H1 (cell line): ENCODE data around the gene FLT1. TPM values are rescaled to one million over a fixed set of nuclear protein-coding genes. Genes with fewer than 3 reads are reported as not detected.

Experiments used
- CTCF ChIA-PET: fragments of 300-600 bp; sonication (Branson Sonifier 250); formaldehyde crosslinking; loops from one replicate; lab custom pipeline; 2021; ENCODE audit not compliant: partially characterized antibody; lab: Charles Lee
- POLR2A ChIA-PET: fragments of 300-600 bp; sonication (Branson Sonifier 250); formaldehyde crosslinking; loops from one replicate; lab custom pipeline; 2021; ENCODE audit warnings: inconsistent platforms; ENCODE audit not compliant: partially characterized antibody; lab: Charles Lee
- DNase-seq, 2 experiments: peaks; one replicate each; pipeline versions ENCODE4 v3.0.0 to v3.0.0-alpha.2; 2010 to 2022; ENCODE audit warnings: low spot score in 2 of 2, low read depth in 1 of 2, mixed read lengths in 1 of 2
- FAIRE-seq: peaks from 2 replicates; lab custom pipeline; 2011; peaks lifted over from hg19 to GRCh38; lab: Jason Lieb, UNC
- H2AFZ ChIP-seq: 2 replicates; pipeline ENCODE4 v1.8.1; 2012; ENCODE audit warnings: low read length, inconsistent platforms
- H2AK5ac ChIP-seq: 2 replicates; pipeline ENCODE4 v1.6.1; 2013; ENCODE audit warnings: low read depth, low read length
- H2BK120ac ChIP-seq: replicated peaks from 2 replicates; pipeline ENCODE3; 2013; ENCODE audit warnings: low read depth, low read length, inconsistent platforms
- H2BK12ac ChIP-seq: 2 replicates; pipeline ENCODE4 v1.6.1; 2013; ENCODE audit warnings: low read depth, low read length
- H2BK15ac ChIP-seq: 2 replicates; pipeline ENCODE4 v1.6.1; 2013; ENCODE audit warnings: low read length
- H2BK20ac ChIP-seq: 2 replicates; pipeline ENCODE4 v1.6.1; 2013; ENCODE audit warnings: low read length
- H2BK5ac ChIP-seq: 2 replicates; pipeline ENCODE4 v1.6.1; 2013; ENCODE audit warnings: low read depth, low read length
- H3K14ac ChIP-seq: 2 replicates; pipeline ENCODE4 v1.6.1; 2013; ENCODE audit warnings: inconsistent platforms; ENCODE audit not compliant: insufficient read length
- H3K18ac ChIP-seq: 2 replicates; pipeline ENCODE4 v1.6.1; 2013; ENCODE audit warnings: low read length; ENCODE audit errors: extremely low read depth
- H3K23ac ChIP-seq: 2 replicates; pipeline ENCODE4 v1.6.1; 2013; ENCODE audit warnings: inconsistent platforms; ENCODE audit not compliant: insufficient read length
- H3K23me2 ChIP-seq: 2 replicates; pipeline ENCODE4 v1.6.1; 2013; ENCODE audit warnings: low read depth, low read length
- H3K27ac ChIP-seq: 2 replicates; pipeline ENCODE4 v1.6.1; 2011; ENCODE audit warnings: low read depth, low read length, inconsistent platforms
- H3K27me3 ChIP-seq, 4 experiments: replicated peaks in 1 of 4; 1 replicate in 1 of 4; 2 replicates in 3 of 4; pipeline versions ENCODE4 v1.6.1 to v1.8.1; 2011 to 2013; ENCODE audit warnings: low read length in 3 of 4, mild to moderate bottlenecking in 3 of 4, inconsistent platforms in 2 of 4, mixed read lengths in 2 of 4, moderate library complexity in 1 of 4; ENCODE audit not compliant: control insufficient read depth in 3 of 4, insufficient read depth in 3 of 4; ENCODE audit errors: extremely low read depth in 1 of 4
- H3K36me3 ChIP-seq, 4 experiments: 2 replicates each; pipeline versions ENCODE4 v1.6.1 to v1.8.1; 2011 to 2013; ENCODE audit warnings: mild to moderate bottlenecking in 4 of 4, low read length in 3 of 4, moderate library complexity in 2 of 4, control low read depth in 1 of 4, inconsistent platforms in 1 of 4; ENCODE audit not compliant: insufficient read depth in 4 of 4, control insufficient read depth in 2 of 4
- H3K4ac ChIP-seq: replicated peaks from 2 replicates; pipeline ENCODE3; 2013; ENCODE audit warnings: low read length, low read depth, mixed read lengths, inconsistent platforms; ENCODE audit not compliant: insufficient read length
- H3K4me1 ChIP-seq, 4 experiments: replicated peaks in 1 of 4; 1 replicate in 1 of 4; 2 replicates in 3 of 4; pipeline versions ENCODE4 v1.6.1 to v1.8.1; 2011 to 2013; ENCODE audit warnings: low read length in 3 of 4, inconsistent platforms in 2 of 4, mixed read lengths in 1 of 4; ENCODE audit not compliant: insufficient read depth in 4 of 4, control insufficient read depth in 3 of 4
- H3K4me2 ChIP-seq, 2 experiments: 2 replicates each; pipeline versions ENCODE4 v1.6.1 to v1.8.1; 2011 to 2013; ENCODE audit warnings: low read depth in 2 of 2, low read length in 2 of 2, control low read depth in 1 of 2, inconsistent platforms in 1 of 2, mild to moderate bottlenecking in 1 of 2; ENCODE audit not compliant: insufficient read depth in 1 of 2
- H3K4me3 ChIP-seq, 4 experiments: fragments of 200-600, 300-600 bp in 1 of 4; sonication (generic), shearing (Covaris generic), sonication (Bioruptor Twin) in 1 of 4; 2 replicates each; pipeline versions ENCODE4 v1.5.1 to v1.8.1; 2011 to 2016; ENCODE audit warnings: low read length in 4 of 4, low read depth in 3 of 4, control low read depth in 2 of 4, inconsistent platforms in 2 of 4, mild to moderate bottlenecking in 2 of 4, mixed read lengths in 1 of 4, moderate library complexity in 1 of 4; ENCODE audit not compliant: insufficient read depth in 2 of 4; ENCODE audit errors: extremely low read depth in 1 of 4
- H3K56ac ChIP-seq: replicated peaks from 2 replicates; pipeline ENCODE3; 2013; ENCODE audit warnings: low read depth, mild to moderate bottlenecking, mixed read lengths, low read length, inconsistent platforms; ENCODE audit not compliant: insufficient read length
- H3K79me1 ChIP-seq: 2 replicates; pipeline ENCODE4 v1.6.1; 2013; ENCODE audit warnings: low read depth, low read length, control low read depth
- H3K79me2 ChIP-seq, 2 experiments: 2 replicates each; pipeline versions ENCODE4 v1.6.1 to v1.8.1; 2012 to 2013; ENCODE audit warnings: low read length in 2 of 2, mild to moderate bottlenecking in 2 of 2, inconsistent platforms in 1 of 2; ENCODE audit not compliant: insufficient read depth in 2 of 2, control insufficient read depth in 1 of 2
- H3K9ac ChIP-seq, 4 experiments: replicated peaks in 1 of 4; 1 replicate in 1 of 4; 2 replicates in 3 of 4; pipeline versions ENCODE4 v1.6.1 to v1.8.1; 2011 to 2013; ENCODE audit warnings: low read depth in 3 of 4, low read length in 3 of 4, control low read depth in 2 of 4, mild to moderate bottlenecking in 2 of 4, moderate library complexity in 2 of 4, inconsistent platforms in 1 of 4; ENCODE audit errors: extremely low read depth in 1 of 4
- H3K9me3 ChIP-seq, 2 experiments: 2 replicates each; pipeline versions ENCODE4 v1.6.1 to v1.8.1; 2012 to 2013; ENCODE audit warnings: mild to moderate bottlenecking in 2 of 2, moderate library complexity in 2 of 2, control low read depth in 1 of 2, inconsistent platforms in 1 of 2, low read depth in 1 of 2, low read length in 1 of 2, mixed read lengths in 1 of 2; ENCODE audit not compliant: insufficient read depth in 2 of 2
- H4K20me1 ChIP-seq, 2 experiments: replicated peaks in 1 of 2; 2 replicates each; pipeline versions ENCODE3 to v1.8.1; 2011 to 2013; ENCODE audit warnings: inconsistent platforms in 2 of 2, low read length in 2 of 2, mild to moderate bottlenecking in 1 of 2; ENCODE audit not compliant: insufficient read depth in 2 of 2, control insufficient read depth in 1 of 2
- H4K5ac ChIP-seq: 2 replicates; pipeline ENCODE4 v1.6.1; 2013; ENCODE audit warnings: low read length, low read depth, mixed read lengths, inconsistent platforms; ENCODE audit not compliant: insufficient read length
- H4K8ac ChIP-seq: 2 replicates; pipeline ENCODE4 v1.8.0; 2013; ENCODE audit warnings: mild to moderate bottlenecking, moderate library complexity, low read length, inconsistent platforms; ENCODE audit not compliant: insufficient read depth; ENCODE audit errors: extremely low read depth
- H4K91ac ChIP-seq: replicated peaks from 2 replicates; pipeline ENCODE3; 2013; ENCODE audit warnings: low read length, mixed read lengths, inconsistent platforms; ENCODE audit not compliant: insufficient read length
- CEBPB ChIP-seq: IDR thresholded peaks from 2 replicates; pipeline ENCODE4 v1.6.1; 2012; ENCODE audit warnings: low read depth, low read length
- TAF7 ChIP-seq: optimal IDR thresholded peaks from 2 replicates; pipeline ENCODE3; 2011; ENCODE audit warnings: low read depth, mild to moderate bottlenecking, inconsistent platforms, low read length, moderate library complexity, borderline replicate concordance
- TBP ChIP-seq: IDR thresholded peaks from 2 replicates; pipeline ENCODE4 v1.6.1; 2011; ENCODE audit warnings: low read depth, low read length, improper control_type of control experiment
- WGBS, 2 experiments: shearing (Covaris generic) in 1 of 2; methylation state at CpG; one replicate each; pipeline versions ENCODE4 v1.1.6 to v1.1.7; 2013 to 2015; ENCODE audit warnings: low lambda C conversion rate in 2 of 2, mixed read lengths in 2 of 2, inconsistent platforms in 1 of 2, low coverage in 1 of 2, missing lambda C conversion rate in 1 of 2; ENCODE audit not compliant: insufficient replicate concordance in 2 of 2, insufficient coverage in 1 of 2, insufficient read length in 1 of 2; ENCODE audit errors: extremely low coverage in 1 of 2, missing lambda C conversion rate in 1 of 2; 5-methylcytosine and 5-hydroxymethylcytosine counted together
- polyA plus RNA-seq, 7 experiments: library from polyadenylated mRNA; depleted of rRNA in 3 of 7; stranded (reverse) in 5 of 7; unstranded in 2 of 7; fragments of >200 nt in 5 of 7; fragments of 200-250 nt in 2 of 7; gene quantifications; 1 replicate in 5 of 7; 2 replicates in 1 of 7; 4 replicates in 1 of 7; pipeline versions ENCODE4 v1.2.1 to v1.2.3, GENCODE V29; 2011 to 2013; ENCODE audit warnings: missing spikeins in 2 of 7, mixed read lengths in 2 of 7
- total RNA-seq: library from RNA; stranded (reverse); fragmentation: NEBNext Ultra II Directional; extraction: Animal tissue kit (Norgen Biotek cat#: 25700); gene quantifications from 2 replicates; pipeline ENCODE4 v1.2.1, GENCODE V29; 2021

The FLT1 gene
- total and polyA plus RNA-seq, 2 of the 8 experiments (the other 6 are each of a cell fraction or from before 2014, with no cell fraction given): 19.7 to 90.2 TPM

- no peak for FAIRE-seq
- TF ChIP-seq CEBPB (no peak), TAF7 (peak; percentile 45), TBP (peak; percentile 29; the same call in 1 of the 2 replicates)
- TF ChIP-seq, all 59 proteins: peak for 2
- no peak overlapping the region for H3K4me2 ChIP-seq
- peak overlapping the region; percentile 63; the same call in 1 of the 2 replicates for H2AFZ ChIP-seq
- H2BK12ac ChIP-seq: no peak overlapping the region
- ChIA-PET POLR2A (interaction anchor here (1.1 to 1.2 kb wide), 2 partner anchors 8 to 10 kb away, joined by 3 to 5 read pairs; no protein-coding TSS in a partner anchor), CTCF (interaction anchor here (1.1 to 1.4 kb wide), 2 partner anchors 9 to 101 kb away, joined by 3 read pairs; no protein-coding TSS in a partner anchor)
- no peak overlapping the region for H3K14ac ChIP-seq
- no peak overlapping the region for H2AK5ac ChIP-seq
- no peak overlapping the region for H2BK15ac ChIP-seq
- no peak overlapping the region for H3K4me3 ChIP-seq
- H4K5ac ChIP-seq: no peak overlapping the region
- WGBS, 2 experiments: 66% methylated on average over 6 of the region's 6 CpGs; no CpG with 5 or more reads in 1 of the 2 experiments
- peaks cover 0 to 10% of the 10 kb centered on the region in 2 experiments for H3K9me3 ChIP-seq
- no peak overlapping the region for H3K27ac ChIP-seq
- no peaks in the 10 kb centered on the region; a peak in 1 of 7 replicates for H3K4me1 ChIP-seq
- H4K8ac ChIP-seq: no peak overlapping the region
- H3K4ac ChIP-seq: no peak overlapping the region
- H4K20me1 ChIP-seq: no peaks in the 10 kb centered on the region
- H2BK5ac ChIP-seq: no peak overlapping the region
- H3K9ac ChIP-seq: no peak overlapping the region
- H3K23ac ChIP-seq: no peak overlapping the region
- no peaks in the 10 kb centered on the region for H3K36me3 ChIP-seq
- no peak overlapping the region for H3K18ac ChIP-seq
- no peaks in the 10 kb centered on the region for H3K27me3 ChIP-seq
- H3K56ac ChIP-seq: no peak overlapping the region
- H3K79me2 ChIP-seq: no peaks in the 10 kb centered on the region
- no peaks in the 10 kb centered on the region for H3K23me2 ChIP-seq
- no peak overlapping the region for H4K91ac ChIP-seq
- H2BK120ac ChIP-seq: no peak overlapping the region
- H3K79me1 ChIP-seq: no peaks in the 10 kb centered on the region
- H2BK20ac ChIP-seq: no peak overlapping the region
- DNase-seq: no peak
These were observed 45.7 kb upstream of the FLT1 start for GRCh38 chr13:28540612-28541011.
